HepG2 (cell line): ENCODE data around the gene GLUD1. TPM values are rescaled to one million over a fixed set of nuclear protein-coding genes. Genes with fewer than 3 reads are reported as not detected.

Experiments used
- CENPX ChIP-seq: sonication (generic); formaldehyde crosslinking; IDR thresholded peaks from 2 replicates; pipeline ENCODE4 v1.9.0; 2021; ENCODE audit warnings: mild to moderate bottlenecking, missing genetic modification reagents, moderate library complexity
- FOXA3 ChIP-seq: IDR thresholded peaks from 2 replicates; pipeline ENCODE4 v1.6.1; 2016; ENCODE audit warnings: missing genetic modification reagents, missing compliant biosample characterization
- HNRNPK ChIP-seq: fragments of 200-400 bp; formaldehyde crosslinking; IDR thresholded peaks from 2 replicates; pipeline ENCODE4 v1.6.1; 2018; ENCODE audit warnings: low read length, low read depth, moderate library complexity, mild to moderate bottlenecking; ENCODE audit not compliant: poor library complexity, severe bottlenecking
- RARA ChIP-seq: IDR thresholded peaks from 2 replicates; pipeline ENCODE4 v1.6.1; 2016; ENCODE audit warnings: missing genetic modification reagents, missing compliant biosample characterization
- RARG ChIP-seq: sonication (generic); formaldehyde crosslinking; IDR thresholded peaks from 2 replicates; pipeline ENCODE4 v1.4.0; 2020; ENCODE audit warnings: low read depth, mild to moderate bottlenecking, missing genetic modification reagents
- RXRB ChIP-seq: IDR thresholded peaks from 2 replicates; pipeline ENCODE4 v1.6.1; 2016; ENCODE audit warnings: borderline replicate concordance, missing genetic modification reagents, missing compliant biosample characterization
- SAP130 ChIP-seq: IDR thresholded peaks from 2 replicates; pipeline ENCODE4 v1.6.1; 2016; ENCODE audit warnings: low read depth
- ZBTB39 ChIP-seq: sonication (generic); formaldehyde crosslinking; IDR thresholded peaks from 2 replicates; pipeline ENCODE4 v1.5.0; 2020; ENCODE audit warnings: missing genetic modification reagents
- ZBTB40 ChIP-seq, 2 experiments: fragments of 450-650 bp in 1 of 2; sonication (generic) in 1 of 2; formaldehyde crosslinking in 1 of 2; IDR thresholded peaks; 2 replicates each; pipeline versions ENCODE4 v1.6.1 to v1.8.0; 2016 to 2022; ENCODE audit warnings: antibody characterized with exemption in 1 of 2, mild to moderate bottlenecking in 1 of 2, missing genetic modification reagents in 1 of 2
- ZBTB7B ChIP-seq: sonication (generic); formaldehyde crosslinking; IDR thresholded peaks from 2 replicates; pipeline ENCODE4 v1.4.0; 2020; ENCODE audit warnings: missing genetic modification reagents
- ZMAT3 ChIP-seq: sonication (generic); formaldehyde crosslinking; conservative IDR thresholded peaks from 2 replicates; pipeline ENCODE4 v1.7.0; 2021; ENCODE audit warnings: missing genetic modification reagents
- ZNF335 ChIP-seq: sonication (generic); formaldehyde crosslinking; IDR thresholded peaks from 2 replicates; pipeline ENCODE4 v1.4.0; 2020; ENCODE audit warnings: missing genetic modification reagents
- ZNF564 ChIP-seq: sonication (generic); formaldehyde crosslinking; IDR thresholded peaks from 2 replicates; pipeline ENCODE4 v1.8.1; 2023; ENCODE audit warnings: mild to moderate bottlenecking, missing genetic modification reagents
- polyA plus RNA-seq, 8 experiments: library from polyadenylated mRNA; depleted of rRNA in 3 of 8; stranded (reverse) in 7 of 8; unstranded in 1 of 8; fragments of >200 nt; fragmentation: Illumina TruSeq in 4 of 8; extraction: Trizol in 4 of 8; gene quantifications; 2 replicates each; pipeline versions ENCODE4 v1.2.1 to v1.2.3, GENCODE V29; 2011 to 2016; ENCODE audit warnings: low read depth in 4 of 8, missing spikeins in 1 of 8, mixed read lengths in 1 of 8; ENCODE audit not compliant: insufficient read depth in 1 of 8
- total RNA-seq, 5 experiments: library from RNA; depleted of rRNA; stranded (reverse); fragments of >200 nt; fragmentation: Illumina TruSeq; extraction: Trizol; gene quantifications; 2 replicates each; pipeline ENCODE4 v1.2.3, GENCODE V29; 2016; ENCODE audit warnings: low read depth in 1 of 5

GLUD1 gene
- total and polyA plus RNA-seq, 2 of the 13 experiments (the other 11 are each of a cell fraction or from before 2014, with no cell fraction given), result 301 to 798 TPM

GRCh38 chr10:87092861-87093631 is 1.6 kb downstream of the GLUD1 start (continued):
- TF ChIP-seq HNRNPK (no peak), ZBTB39 (no peak), CENPX (CRISPR knock-in tag) (peak; percentile 52; the same call in 1 of the 2 replicates), ZMAT3 (CRISPR knock-in tag) (no peak; the same call in 1 of the 2 replicates), RXRB (CRISPR knock-in tag) (peak; percentile 68), RARG (CRISPR knock-in tag) (no peak), ZNF564 (CRISPR knock-in tag) (0 out of 2 replicates have a peak, but pooled peaks have one; percentile 39), ZBTB7B (CRISPR knock-in tag) (no peak), RARA (CRISPR knock-in tag) (peak; percentile 52), ZBTB40 (IDR thresholded peaks at IDR 0.05) (no peak), ZBTB40 (CRISPR knock-in tag; IDR thresholded peaks at IDR 0.05) (no peak), FOXA3 (CRISPR knock-in tag) (peak; percentile 83), SAP130 (CRISPR knock-in tag) (peak; percentile 76), ZNF335 (CRISPR knock-in tag) (no peak)
